ENCODE measurements around the gene AGGF1.

AGGF1 gene

GRCh38 chr5:77086368-77086688 is 56.1 kb downstream of the AGGF1 start:
- no peaks in the 10 kb centered on the region for H3K27me3 Mint-ChIP-seq (ENCODE audit: low read depth, poor library complexity)
- TF ChIP-seq CTCF (IDR thresholded peaks at IDR 0.05) = no peak
- peaks cover 63% of the 10 kb centered on the region for H3K36me3 Mint-ChIP-seq (ENCODE audit: low read depth)
- H3K27ac Mint-ChIP-seq = peak overlapping the region; percentile 99
- H3K4me3 Mint-ChIP-seq = peak overlapping the region; percentile 96
- H3K4me1 Mint-ChIP-seq = peaks cover 42% of the 10 kb centered on the region
- DNase-seq = no peak
- H3K9me3 Mint-ChIP-seq = peaks cover 34% of the 10 kb centered on the region

DNA sequence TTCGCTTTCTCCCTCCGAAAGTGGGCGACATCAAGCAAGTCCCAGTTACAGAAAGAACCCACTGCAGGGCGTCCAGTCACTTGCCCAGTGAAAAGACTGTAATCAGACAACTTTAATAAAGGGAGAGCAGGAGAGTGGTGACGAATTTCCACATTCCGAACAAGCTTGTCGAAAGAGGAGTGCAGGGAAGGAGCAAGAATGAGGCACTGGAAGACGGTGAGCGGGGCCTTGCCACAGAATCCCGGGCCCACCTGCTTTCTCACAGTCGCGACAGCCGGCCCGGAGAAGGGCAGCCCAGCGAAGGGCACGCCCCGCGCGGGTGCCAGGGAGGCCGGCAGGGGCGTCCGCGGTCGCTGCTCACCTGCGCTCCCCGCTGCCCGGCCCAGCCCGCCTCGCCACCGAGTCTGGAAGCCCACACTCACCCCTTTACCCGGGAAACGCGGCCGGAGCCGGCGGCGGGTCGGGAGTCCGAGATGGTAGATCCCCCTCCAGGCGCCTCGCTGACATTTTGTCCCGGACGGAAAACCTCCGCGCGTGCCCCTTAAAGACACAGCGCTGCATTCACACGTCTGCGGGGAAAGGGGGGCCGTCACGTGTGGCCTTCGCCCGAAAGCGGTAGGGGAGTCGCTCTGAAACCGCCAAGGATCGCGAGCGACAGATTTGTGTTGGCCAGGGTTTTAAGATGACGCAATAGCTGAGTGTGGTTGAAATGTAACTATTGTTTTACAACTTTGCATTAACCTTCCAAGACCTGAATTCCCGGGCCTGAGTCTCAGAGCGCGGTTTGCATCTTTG is 56.7 kb downstream of the AGGF1 start, which contains the start of gene ZBED3:
ZBED3 (minus strand) TSS at position 597 of the 795 bp plus-strand sequence. CDS start 9,407 bp downstream, outside the sequence.
- DNase-seq = peak; percentile 61
- H3K27me3 Mint-ChIP-seq (ENCODE audit: low read depth, poor library complexity) = no peaks in the 10 kb centered on the region
- H3K4me1 Mint-ChIP-seq = peaks cover 42% of the 10 kb centered on the region
- H3K27ac Mint-ChIP-seq = peak within 1 kb of the TSS; percentile 99
- no peak for TF ChIP-seq CTCF (IDR thresholded peaks at IDR 0.05)
- H3K4me3 Mint-ChIP-seq = peak within 1 kb of the TSS; percentile 96
- peaks cover 59% of the 10 kb centered on the region for H3K36me3 Mint-ChIP-seq (ENCODE audit: low read depth)
- peaks cover 34% of the 10 kb centered on the region for H3K9me3 Mint-ChIP-seq

DNA sequence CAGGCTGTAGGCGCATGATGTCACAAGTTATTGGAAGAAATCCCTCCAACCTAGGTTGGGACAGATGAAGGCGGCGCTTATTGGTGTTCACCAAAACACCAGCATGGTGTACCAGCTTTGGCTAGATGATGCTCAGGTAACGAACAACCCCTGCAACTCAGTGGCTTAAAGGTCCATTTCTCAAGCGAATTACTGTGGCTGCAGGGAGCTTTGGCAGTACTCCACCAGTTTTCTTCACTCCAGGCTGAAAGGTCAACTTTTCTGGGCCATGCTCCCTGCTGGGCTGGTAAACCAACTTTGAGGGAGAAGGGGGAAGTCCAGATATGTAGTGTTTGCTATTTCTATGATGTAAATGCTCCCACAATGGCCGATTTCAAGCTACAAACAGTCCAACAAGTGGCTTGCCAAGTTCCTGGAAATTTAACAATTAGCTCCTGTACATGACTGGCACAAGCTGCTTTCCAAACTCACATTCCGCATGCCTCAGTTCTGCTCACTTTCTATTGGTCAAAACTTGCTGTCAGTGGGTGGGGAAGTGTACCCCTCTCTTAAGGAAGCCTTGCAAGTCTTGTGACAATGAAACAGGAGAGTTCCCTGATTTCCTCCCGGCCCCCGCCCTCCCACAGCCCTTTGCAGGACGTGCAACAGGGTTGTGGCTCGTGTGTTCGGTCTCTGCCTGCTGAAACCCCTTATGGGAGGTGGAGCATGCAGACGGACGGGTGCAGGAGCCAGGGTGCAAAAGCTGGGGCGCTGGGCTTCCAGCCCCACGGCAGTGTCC is 57.5 kb downstream of the AGGF1 start:
- Mint-ChIP-seq H3K27me3 (ENCODE audit: low read depth, poor library complexity) (no peaks in the 10 kb centered on the region), H3K36me3 (ENCODE audit: low read depth) (peaks cover 59% of the 10 kb centered on the region), H3K27ac (peak overlapping the region; percentile 97), H3K4me3 (peak overlapping the region; percentile 96), H3K9me3 (peaks cover 34% of the 10 kb centered on the region), H3K4me1 (peaks cover 42% of the 10 kb centered on the region)
- no peak for TF ChIP-seq CTCF (IDR thresholded peaks at IDR 0.05)
- DNase-seq = no peak

DNA sequence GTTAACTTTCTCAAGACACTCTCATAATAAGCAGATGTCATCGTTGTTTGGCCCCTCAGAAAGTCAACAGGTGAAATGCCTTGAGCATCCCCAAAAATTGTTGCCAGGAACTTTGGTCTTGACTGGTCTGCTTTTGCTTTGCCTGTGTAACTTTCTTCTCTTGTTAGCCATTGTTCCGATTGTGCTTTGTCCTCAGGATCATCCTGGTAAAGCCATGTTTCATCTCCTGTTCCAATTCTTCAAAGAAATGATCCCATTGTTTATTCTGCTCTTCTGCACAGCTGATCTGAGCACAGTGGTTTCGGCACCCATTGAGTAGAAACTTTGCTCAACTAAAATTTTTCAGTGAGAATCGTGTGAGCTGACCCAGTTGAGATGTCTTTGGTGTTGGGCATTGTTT is 65.0 kb downstream of the AGGF1 start:
- Mint-ChIP-seq H3K4me1 (no peaks in the 10 kb centered on the region), H3K4me3 (no peak overlapping the region), H3K27ac (no peak overlapping the region), H3K27me3 (ENCODE audit: low read depth, poor library complexity) (peaks cover 3% of the 10 kb centered on the region), H3K36me3 (ENCODE audit: low read depth) (peaks cover 60% of the 10 kb centered on the region), H3K9me3 (peaks cover 7% of the 10 kb centered on the region)
- DNase-seq = no peak
- TF ChIP-seq CTCF (IDR thresholded peaks at IDR 0.05) = no peak

DNA sequence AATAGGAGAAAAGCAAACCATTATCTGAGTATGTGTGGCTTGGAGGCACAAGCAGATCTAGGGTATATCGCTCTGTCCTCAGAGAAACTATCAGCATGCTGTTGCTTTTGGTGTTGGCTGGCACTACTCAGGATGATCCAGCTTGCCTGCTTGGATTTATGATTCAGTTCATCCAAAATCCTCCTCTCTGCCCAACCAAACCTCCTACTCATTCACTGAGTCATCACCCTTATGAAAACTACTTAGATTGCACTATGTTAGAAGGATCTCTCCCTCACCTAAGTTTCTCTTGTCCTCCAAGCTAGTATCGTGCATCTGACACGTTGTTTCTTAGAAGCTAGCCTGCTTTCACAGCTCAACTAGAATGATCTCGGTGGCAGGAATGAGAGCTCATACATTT is 71.1 kb downstream of the AGGF1 start:
- peaks cover 14% of the 10 kb centered on the region for H3K9me3 Mint-ChIP-seq
- no peak for DNase-seq
- no peak overlapping the region for H3K27ac Mint-ChIP-seq
- no peak for TF ChIP-seq CTCF (IDR thresholded peaks at IDR 0.05)
- H3K4me3 Mint-ChIP-seq = no peak overlapping the region
- H3K27me3 Mint-ChIP-seq (ENCODE audit: low read depth, poor library complexity) = no peaks in the 10 kb centered on the region
- peaks cover 55% of the 10 kb centered on the region for H3K36me3 Mint-ChIP-seq (ENCODE audit: low read depth)
- H3K4me1 Mint-ChIP-seq = no peaks in the 10 kb centered on the region

All from nephron progenitor cell (in vitro differentiated cells).